ENCODE measurements around the gene ERP44.
"Not testable (repeated sequence)": the region's sequence is repeated elsewhere in the genome, so short reads cannot be mapped to it uniquely, and the experiment has no call there.

Gene ERP44

DNA sequence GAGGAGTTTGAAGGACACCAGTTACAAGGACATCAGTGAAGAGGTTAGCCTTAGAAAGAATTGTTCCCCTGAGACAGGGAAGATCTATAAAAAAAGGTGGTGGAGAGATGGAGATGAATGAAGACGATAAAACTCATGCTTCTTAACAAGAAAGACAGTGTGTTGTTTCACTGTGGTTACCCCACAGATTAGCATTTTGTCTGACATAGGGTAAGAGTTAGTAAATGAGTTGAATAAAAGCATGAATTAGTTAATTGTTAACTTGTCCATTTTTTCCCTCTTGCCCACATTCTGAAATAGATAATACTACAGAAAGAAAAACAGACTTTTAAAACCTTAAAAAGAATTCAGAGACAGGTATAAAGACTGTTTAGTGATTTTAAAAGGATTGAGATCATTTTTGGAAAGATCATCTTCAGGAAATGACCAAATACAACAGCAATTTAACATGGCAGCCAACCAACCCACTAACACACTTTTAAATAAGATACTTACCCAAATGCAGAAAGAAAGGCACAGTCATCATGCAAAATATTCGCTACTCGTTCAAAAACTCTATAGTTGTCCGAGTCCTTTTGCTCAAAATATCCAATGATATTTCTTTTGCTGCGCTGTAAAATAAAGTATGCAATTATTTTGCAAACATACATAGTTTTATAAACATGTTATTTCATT, 78.5 kb downstream of the ERP44 start:
- no peak overlapping the region for H3K4me3 Mint-ChIP-seq
- H3K9me3 Mint-ChIP-seq = no peaks in the 10 kb centered on the region
- peaks cover 38% of the 10 kb centered on the region for H3K36me3 Mint-ChIP-seq
- no peaks in the 10 kb centered on the region for H3K27me3 Mint-ChIP-seq
- no peak overlapping the region for H3K27ac Mint-ChIP-seq
- peaks cover 9% of the 10 kb centered on the region for H3K4me1 Mint-ChIP-seq
- ATAC-seq = no peak

DNA sequence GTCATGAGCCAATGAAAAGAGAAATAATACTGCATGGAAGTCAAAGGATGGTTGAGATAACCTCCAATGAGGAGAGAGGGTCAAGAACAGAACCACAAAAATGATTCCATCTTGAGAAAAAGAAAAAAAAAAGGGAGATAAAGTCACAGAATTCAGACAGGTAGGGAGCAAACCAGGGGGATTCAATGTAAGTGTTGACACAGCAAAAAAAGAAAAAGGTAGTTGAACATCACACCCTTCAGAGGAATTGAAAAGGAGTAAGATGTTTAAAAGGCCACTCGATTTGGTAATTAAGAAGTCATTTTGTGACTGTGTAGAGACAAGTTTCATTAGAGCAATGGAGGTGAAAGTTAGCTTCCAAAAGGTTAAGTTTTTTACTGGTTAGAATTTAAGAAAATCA, 79.3 kb downstream of the ERP44 start:
- Mint-ChIP-seq H3K9me3 (no peaks in the 10 kb centered on the region), H3K4me1 (peaks cover 9% of the 10 kb centered on the region), H3K27me3 (no peaks in the 10 kb centered on the region), H3K36me3 (peaks cover 36% of the 10 kb centered on the region), H3K27ac (no peak overlapping the region), H3K4me3 (no peak overlapping the region)
- no peak for ATAC-seq

DNA sequence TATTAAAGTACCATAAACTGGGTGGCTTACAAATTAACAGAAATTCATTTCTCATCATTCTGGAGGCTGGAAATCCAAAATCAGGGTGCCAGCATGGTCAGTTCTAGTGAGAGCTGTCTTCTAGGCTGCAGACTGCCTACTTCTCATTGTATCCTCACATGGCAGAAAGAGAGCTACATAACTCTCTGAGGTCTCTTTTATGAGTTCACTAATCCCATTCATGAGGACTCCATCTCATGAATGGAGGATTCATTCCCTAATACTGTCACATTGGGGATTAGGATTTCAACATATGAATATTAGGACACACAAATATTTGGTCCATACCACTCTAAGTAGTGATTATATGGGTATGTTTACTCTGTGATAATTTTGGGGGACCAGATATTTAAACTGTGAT, 84.0 kb downstream of the ERP44 start:
- H3K27ac Mint-ChIP-seq = no peak overlapping the region
- ATAC-seq = no peak
- H3K9me3 Mint-ChIP-seq = peaks cover 4% of the 10 kb centered on the region
- peaks cover 7% of the 10 kb centered on the region for H3K4me1 Mint-ChIP-seq
- H3K27me3 Mint-ChIP-seq = no peaks in the 10 kb centered on the region
- H3K4me3 Mint-ChIP-seq = no peak overlapping the region
- peaks cover 40% of the 10 kb centered on the region for H3K36me3 Mint-ChIP-seq

DNA sequence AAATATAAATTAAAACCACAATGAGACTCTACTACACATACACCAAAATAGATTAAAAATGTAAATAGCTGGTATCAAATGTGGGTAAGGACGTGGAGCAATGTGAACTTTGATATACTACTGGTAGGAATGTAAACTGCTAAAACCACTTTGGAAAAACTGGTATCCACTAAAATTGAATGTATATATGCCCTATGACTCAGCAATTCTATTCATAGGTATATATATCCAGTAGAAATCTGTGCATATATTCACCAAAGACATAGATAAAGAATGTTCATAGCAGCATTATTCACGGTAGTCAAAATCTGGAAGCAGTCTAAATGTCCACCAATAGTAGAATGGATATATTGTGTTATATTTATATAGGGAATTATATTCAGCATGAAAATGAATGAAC, 85.2 kb downstream of the ERP44 start:
- Mint-ChIP-seq H3K36me3 (peaks cover 35% of the 10 kb centered on the region), H3K27ac (no peak overlapping the region), H3K27me3 (no peaks in the 10 kb centered on the region), H3K4me3 (no peak overlapping the region), H3K4me1 (no peaks in the 10 kb centered on the region), H3K9me3 (peaks cover 4% of the 10 kb centered on the region)
- no peak for ATAC-seq

DNA sequence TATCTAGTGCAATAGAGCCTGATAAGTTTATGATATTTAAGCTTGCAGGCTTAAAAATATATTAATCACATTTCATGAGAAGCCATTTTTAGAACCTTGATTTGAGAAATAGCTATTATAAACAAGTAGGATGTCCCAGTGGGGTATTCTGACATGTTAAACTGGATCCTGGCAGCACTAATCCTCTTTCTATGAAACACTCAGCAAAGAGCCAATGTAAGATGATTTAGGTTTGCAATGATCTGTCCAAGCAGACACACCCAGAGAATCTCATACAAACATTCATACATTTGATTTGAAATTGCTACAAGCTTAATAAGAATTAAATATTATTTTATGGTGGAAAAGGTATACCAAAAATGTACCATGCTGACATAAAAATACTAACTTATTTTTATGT, 86.5 kb downstream of the ERP44 start:
- Mint-ChIP-seq H3K9me3 (peaks cover 4% of the 10 kb centered on the region), H3K27ac (no peak overlapping the region), H3K36me3 (peaks cover 39% of the 10 kb centered on the region), H3K4me1 (no peaks in the 10 kb centered on the region), H3K27me3 (no peaks in the 10 kb centered on the region), H3K4me3 (no peak overlapping the region)
- ATAC-seq = no peak

DNA sequence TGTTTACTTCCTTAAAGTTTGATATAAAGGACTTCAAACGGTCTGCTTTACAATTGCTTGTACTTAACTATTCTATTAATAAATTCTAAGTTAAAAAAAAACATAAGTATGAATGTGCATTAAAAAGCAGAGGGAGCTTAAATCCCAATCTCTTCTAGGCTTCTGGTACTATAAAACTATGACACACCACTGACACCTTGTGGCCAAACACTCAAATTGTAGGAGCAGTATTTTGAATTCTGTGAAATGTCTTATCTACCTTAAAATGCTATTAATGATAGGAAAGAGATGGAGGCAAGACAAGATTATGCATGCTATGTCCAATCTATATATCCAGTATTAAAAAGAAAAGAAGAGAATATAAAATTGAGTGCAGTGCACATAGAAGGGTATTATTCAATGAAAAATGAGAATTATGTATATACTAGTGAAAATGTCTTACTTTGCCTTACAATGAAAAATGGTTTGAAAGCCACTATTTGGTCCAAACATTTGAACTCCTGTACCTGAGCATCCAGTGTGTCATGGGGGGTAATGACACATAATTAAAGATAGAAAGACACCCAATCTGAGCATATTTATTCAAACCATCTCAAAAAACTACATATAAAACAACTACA, 87.6 kb downstream of the ERP44 start:
- ATAC-seq = no peak
- H3K9me3 Mint-ChIP-seq = peaks cover 4% of the 10 kb centered on the region
- H3K36me3 Mint-ChIP-seq = peaks cover 43% of the 10 kb centered on the region
- H3K27ac Mint-ChIP-seq = no peak overlapping the region
- H3K27me3 Mint-ChIP-seq = no peaks in the 10 kb centered on the region
- H3K4me3 Mint-ChIP-seq = no peak overlapping the region
- H3K4me1 Mint-ChIP-seq = no peaks in the 10 kb centered on the region

DNA sequence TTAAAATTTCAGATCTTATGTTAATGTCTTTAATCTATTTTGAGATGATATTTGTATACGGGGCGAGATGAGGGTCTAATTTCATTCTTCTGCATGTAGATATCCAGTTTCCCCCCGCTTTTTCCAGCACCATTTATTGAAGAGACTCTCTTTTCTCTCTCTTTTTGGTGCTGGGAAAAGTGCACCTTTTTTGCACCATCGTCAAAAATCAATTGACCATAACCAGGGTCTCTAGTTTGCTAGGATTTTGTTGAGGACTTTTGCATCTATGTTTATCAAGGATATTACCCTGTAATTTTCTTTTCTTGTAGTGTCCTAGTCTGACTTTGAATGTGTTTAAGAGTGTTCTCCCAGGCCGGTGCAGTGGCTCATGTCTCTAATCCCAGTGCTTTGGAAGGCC, 99.0 kb downstream of the ERP44 start:
- Mint-ChIP-seq H3K4me3 (no peak overlapping the region), H3K27me3 (no peaks in the 10 kb centered on the region), H3K9me3 (peaks cover 11% of the 10 kb centered on the region), H3K27ac (no peak overlapping the region), H3K4me1 (peaks cover 7% of the 10 kb centered on the region), H3K36me3 (peaks cover 87% of the 10 kb centered on the region)
- no peak for ATAC-seq

DNA sequence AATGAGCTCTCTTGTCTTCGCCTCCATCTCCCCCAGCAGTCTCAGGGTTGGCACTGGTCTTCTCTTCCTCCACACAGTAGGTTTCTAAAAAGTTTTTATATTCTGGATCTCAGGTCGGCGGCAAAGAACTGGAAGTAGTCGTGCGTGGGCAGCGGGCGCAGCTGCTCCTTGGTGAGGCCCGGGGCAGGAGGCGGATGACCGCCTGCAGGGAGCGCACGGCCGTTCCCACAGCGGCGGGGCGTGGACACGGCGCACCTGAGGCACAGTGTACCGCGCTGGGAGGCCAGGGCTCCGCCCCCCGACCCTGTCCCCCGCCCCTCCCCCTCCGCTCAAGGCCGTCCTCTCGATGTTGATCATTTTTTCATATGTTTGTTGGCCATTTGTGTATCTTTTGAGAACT, 99.9 kb downstream of the ERP44 start:
- H3K9me3 Mint-ChIP-seq = peaks cover 17% of the 10 kb centered on the region
- H3K27me3 Mint-ChIP-seq = no peaks in the 10 kb centered on the region
- peak; percentile 47 for ATAC-seq
- no peak overlapping the region for H3K27ac Mint-ChIP-seq
- H3K4me1 Mint-ChIP-seq = peaks cover 7% of the 10 kb centered on the region
- H3K36me3 Mint-ChIP-seq = peaks cover 90% of the 10 kb centered on the region
- H3K4me3 Mint-ChIP-seq = no peak overlapping the region

DNA sequence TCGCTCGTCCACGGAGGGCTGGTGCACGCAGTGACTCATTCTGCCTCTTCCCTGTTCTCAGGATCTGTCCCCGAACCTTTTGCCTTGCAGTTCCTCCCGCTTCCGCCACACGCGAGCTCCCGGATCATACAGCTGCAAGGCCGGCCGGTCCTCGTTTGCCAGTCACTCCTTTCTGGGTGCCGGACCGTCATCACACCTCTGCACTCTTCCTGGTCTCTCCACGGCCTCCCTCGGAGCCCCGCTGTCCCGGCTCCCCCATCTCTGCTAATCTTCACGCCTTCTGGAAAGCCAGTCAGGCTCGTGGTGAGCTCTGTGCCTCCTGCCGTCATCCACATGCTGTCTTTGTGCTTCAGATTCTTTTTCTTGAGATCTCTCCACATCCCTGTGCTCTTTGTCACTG, 100.5 kb downstream of the ERP44 start:
- ATAC-seq = no peak
- H3K4me3 Mint-ChIP-seq = no peak overlapping the region
- no peak overlapping the region for H3K27ac Mint-ChIP-seq
- no peaks in the 10 kb centered on the region for H3K27me3 Mint-ChIP-seq
- peaks cover 7% of the 10 kb centered on the region for H3K4me1 Mint-ChIP-seq
- H3K36me3 Mint-ChIP-seq = peaks cover 90% of the 10 kb centered on the region
- peaks cover 17% of the 10 kb centered on the region for H3K9me3 Mint-ChIP-seq

DNA sequence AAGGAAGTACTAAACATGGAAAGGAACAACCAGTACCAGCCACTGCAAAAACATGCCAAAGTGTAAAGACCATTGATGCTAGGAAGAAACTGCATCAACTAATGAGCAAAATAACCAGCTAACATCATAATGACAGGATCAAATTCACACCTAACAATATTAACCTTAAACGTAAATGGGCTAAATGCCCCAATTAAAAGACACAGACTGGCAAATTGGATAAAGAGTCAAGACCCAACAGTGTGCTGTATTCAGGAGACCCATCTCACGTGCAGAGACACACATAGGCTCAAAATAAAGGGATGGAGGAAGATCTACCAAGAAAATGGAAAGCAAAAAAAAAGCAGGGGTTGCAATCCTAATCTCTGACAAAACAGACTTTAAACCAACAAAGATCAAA, 108.3 kb downstream of the ERP44 start:
- peaks cover 16% of the 10 kb centered on the region for H3K9me3 Mint-ChIP-seq
- not testable (repeated sequence) for H3K27ac Mint-ChIP-seq, ATAC-seq, H3K27me3 Mint-ChIP-seq, H3K4me1 Mint-ChIP-seq, H3K4me3 Mint-ChIP-seq
- peaks cover 80% of the 10 kb centered on the region for H3K36me3 Mint-ChIP-seq

DNA sequence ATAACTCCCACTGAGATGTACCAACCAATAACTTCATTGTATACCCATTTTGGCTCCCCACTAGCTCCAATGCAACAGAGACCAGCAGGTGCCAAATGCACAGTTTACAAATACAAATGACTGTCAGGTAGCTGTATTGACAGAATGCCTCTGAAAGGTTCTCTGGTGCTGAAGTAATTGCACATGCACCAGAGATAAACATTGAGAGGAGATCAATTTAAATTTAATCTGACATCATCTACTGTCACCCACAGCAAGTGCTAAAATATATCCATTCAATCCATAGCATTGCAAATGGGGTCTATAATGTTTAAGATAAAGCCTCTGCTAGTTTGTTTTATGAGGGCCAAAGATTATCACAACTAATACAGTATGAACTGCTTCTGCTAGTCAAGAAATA, 112.2 kb downstream of the ERP44 start:
- H3K27ac Mint-ChIP-seq = no peak overlapping the region
- H3K4me1 Mint-ChIP-seq = peaks cover 7% of the 10 kb centered on the region
- H3K27me3 Mint-ChIP-seq = no peaks in the 10 kb centered on the region
- peaks cover 48% of the 10 kb centered on the region for H3K36me3 Mint-ChIP-seq
- H3K4me3 Mint-ChIP-seq = no peak overlapping the region
- no peak for ATAC-seq
- H3K9me3 Mint-ChIP-seq = peaks cover 10% of the 10 kb centered on the region

DNA sequence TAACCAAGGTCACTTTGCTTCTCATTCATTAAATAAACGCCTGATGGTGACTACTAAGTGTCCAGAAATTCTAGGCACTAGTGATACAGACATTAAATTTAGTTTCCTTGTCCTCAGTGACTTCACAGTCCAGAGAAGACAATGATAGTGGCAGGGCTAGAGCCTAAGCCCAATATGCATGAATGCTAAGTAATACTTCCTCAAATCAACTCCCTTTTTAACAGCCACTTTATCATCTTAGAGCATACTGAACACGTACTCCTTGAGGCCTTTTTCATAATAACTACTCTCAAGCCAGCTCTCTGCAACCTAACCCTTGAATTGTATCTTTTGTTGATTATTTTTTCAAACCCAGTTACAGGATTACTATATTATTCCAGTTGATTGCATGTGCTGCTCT, 118.2 kb downstream of the ERP44 start:
- no peak for ATAC-seq
- Mint-ChIP-seq H3K4me1 (peaks cover 5% of the 10 kb centered on the region), H3K36me3 (peaks cover 25% of the 10 kb centered on the region), H3K4me3 (no peak overlapping the region), H3K27me3 (no peaks in the 10 kb centered on the region), H3K27ac (no peak overlapping the region), H3K9me3 (no peaks in the 10 kb centered on the region)

DNA sequence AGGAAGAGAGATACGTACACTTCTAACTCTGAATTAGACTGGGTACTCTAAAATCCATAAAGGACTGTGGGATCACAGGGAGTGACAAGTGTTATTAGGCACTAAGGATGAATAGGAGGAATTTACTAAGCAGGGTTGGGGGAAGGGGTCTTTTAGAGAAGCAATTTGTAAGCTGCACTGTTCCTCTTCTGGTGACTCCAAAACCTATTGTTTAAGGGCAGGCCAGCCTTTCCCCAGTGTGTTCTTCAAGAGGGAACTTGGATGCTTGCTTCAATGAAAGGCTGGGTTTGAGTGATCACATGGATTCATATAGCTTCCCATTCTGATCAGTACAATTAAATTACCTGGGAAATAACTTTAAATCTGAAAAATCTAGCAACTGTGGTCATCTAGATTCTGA, 120.6 kb downstream of the ERP44 start:
- Mint-ChIP-seq H3K27me3 (no peaks in the 10 kb centered on the region), H3K4me1 (peaks cover 5% of the 10 kb centered on the region)

DNA sequence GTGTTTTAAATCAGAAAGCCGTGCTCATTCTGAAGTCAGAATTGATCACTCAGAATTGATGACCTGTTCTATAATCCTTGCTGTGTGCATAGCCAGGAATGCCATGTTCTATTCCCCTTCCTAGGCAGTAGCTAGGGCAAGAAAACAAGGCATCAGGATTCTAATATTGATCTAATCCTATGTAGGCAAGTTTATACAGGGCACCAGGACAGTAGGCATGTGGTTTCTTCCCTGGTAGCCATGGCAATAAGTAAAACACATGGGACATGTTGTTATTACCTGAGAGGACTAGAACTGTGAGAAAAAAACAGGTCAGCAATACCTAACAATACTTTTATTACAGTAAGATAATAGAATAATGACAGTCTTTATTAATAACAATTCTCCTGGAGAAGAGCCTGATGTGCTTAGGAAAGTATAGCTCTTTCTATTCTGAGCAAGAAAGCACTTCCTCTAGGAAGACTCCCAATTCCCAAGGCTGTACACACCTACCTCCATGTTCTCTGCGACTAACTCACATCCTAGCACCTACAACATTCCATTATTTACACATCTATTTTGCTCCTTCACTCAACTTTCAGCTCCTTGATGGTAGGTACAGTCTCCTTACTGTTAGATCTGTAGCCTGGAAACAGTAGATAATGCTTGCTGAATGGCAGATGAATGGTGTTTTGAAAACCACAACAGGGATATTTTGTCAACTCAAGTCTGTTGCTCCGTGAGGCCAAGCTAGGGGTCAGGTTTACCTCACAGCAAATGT, 121.6 kb downstream of the ERP44 start:
- peak overlapping the region; percentile 67 for H3K27ac Mint-ChIP-seq
- peaks cover 5% of the 10 kb centered on the region for H3K4me1 Mint-ChIP-seq
- no peaks in the 10 kb centered on the region for H3K27me3 Mint-ChIP-seq
- H3K9me3 Mint-ChIP-seq = no peaks in the 10 kb centered on the region
- H3K4me3 Mint-ChIP-seq = no peak overlapping the region
- H3K36me3 Mint-ChIP-seq = peaks cover 37% of the 10 kb centered on the region
- ATAC-seq = no peak

More for the DNA sequence above, 120.6 kb downstream of the ERP44 start:
- Mint-ChIP-seq H3K36me3 (peaks cover 38% of the 10 kb centered on the region), H3K27ac (peak overlapping the region; percentile 67), H3K4me3 (no peak overlapping the region), H3K9me3 (no peaks in the 10 kb centered on the region)
- ATAC-seq = no peak

DNA sequence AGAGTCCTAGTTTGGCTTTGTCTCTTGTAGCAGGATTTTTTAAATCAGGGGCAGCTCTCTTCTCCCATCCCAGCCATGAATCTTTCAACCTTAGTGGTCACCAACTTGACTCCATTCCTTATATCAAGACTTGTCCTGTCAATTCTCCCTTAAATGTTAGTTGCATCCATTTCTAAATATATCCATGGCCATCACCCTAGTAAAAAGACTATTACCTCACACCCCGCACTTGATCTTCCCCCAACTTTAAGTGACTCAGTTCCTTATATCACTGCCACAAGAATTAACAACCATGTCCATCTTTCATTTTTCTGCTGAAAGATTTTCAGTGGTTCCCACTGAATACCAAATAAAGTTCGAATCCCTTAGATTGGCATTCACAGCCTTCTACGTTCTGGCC, 125.3 kb downstream of the ERP44 start:
- Mint-ChIP-seq H3K4me1 (no peaks in the 10 kb centered on the region), H3K36me3 (peaks cover 38% of the 10 kb centered on the region), H3K4me3 (no peak overlapping the region), H3K9me3 (no peaks in the 10 kb centered on the region), H3K27me3 (no peaks in the 10 kb centered on the region), H3K27ac (no peak overlapping the region)
- no peak for ATAC-seq

DNA sequence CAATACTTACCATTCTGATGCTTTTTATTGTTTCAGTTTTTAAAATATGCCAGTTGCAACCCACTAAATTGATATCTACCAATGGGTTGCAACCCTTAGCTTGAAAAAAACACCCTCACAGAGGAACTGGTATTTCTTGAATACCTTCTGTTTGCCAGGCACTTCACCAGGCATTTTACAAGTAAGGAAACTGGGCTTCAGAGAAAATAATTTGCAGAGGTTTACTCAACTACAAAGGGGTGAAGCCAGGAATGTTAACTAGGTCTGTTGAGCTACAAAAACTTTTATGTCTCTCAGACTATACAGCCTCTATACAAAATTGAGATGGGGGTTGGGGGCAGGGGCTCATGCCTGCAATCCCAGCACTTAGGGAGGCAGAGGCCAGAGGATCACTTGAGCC, 127.4 kb downstream of the ERP44 start:
- Mint-ChIP-seq H3K36me3 (peaks cover 43% of the 10 kb centered on the region), H3K9me3 (no peaks in the 10 kb centered on the region), H3K4me1 (no peaks in the 10 kb centered on the region), H3K27ac (no peak overlapping the region), H3K27me3 (no peaks in the 10 kb centered on the region), H3K4me3 (no peak overlapping the region)
- ATAC-seq = no peak

All from stimulated activated memory B cell treated with anti-CD40 and anti-IgM and Interleukin-4, amounts not matched to agents 10 μg/mL and 1 μg/mL and 100 μg/mL, for 72 hours (primary cell).